Esophagus muscularis mucosa (tissue), 4 donors: ENCODE measurements around the gene PROSER3. TPM values are rescaled to one million over a fixed set of nuclear protein-coding genes. Genes with fewer than 3 reads are reported as not detected.

Experiments used
- DNase-seq: peaks from one replicate; pipeline ENCODE4 v3.0.0-alpha.2; 2017; ENCODE audit errors: extremely low spot score
- H3K27ac ChIP-seq, 4 donors: fragments of 200-600 bp; sonication (generic); replicated peaks in 1 of 4; 1 replicate in 3 of 4; 2 replicates in 1 of 4; pipeline ENCODE4 v1.5.1; 2016 to 2019; ENCODE audit warnings: mild to moderate bottlenecking in 1 of 4
- H3K27me3 ChIP-seq, 4 donors: fragments of 200-600 bp; sonication (generic); one replicate each; pipeline versions ENCODE4 v1.5.1 to v1.6.0; 2016 to 2019
- H3K36me3 ChIP-seq, 4 donors: fragments of 200-600 bp; sonication (generic); one replicate each; pipeline ENCODE4 v1.5.1; 2016 to 2019
- H3K4me1 ChIP-seq, 4 donors: fragments of 200-600 bp; sonication (generic); one replicate each; pipeline ENCODE4 v1.5.1; 2016 to 2019
- H3K4me3 ChIP-seq, 4 donors: fragments of 200-600 bp; sonication (generic); 1 replicate in 2 of 4; 2 replicates in 2 of 4; pipeline ENCODE4 v1.5.1; 2016 to 2019; ENCODE audit warnings: mild to moderate bottlenecking in 4 of 4, moderate library complexity in 1 of 4
- H3K9me3 ChIP-seq, 4 donors: fragments of 200-600 bp; sonication (generic); 1 replicate in 3 of 4; 2 replicates in 1 of 4; pipeline ENCODE4 v1.5.1; 2016 to 2019
- CTCF ChIP-seq, 3 experiments: fragments of 200-600 bp in 2 of 3; fragments of 450-650 bp in 1 of 3; sonication (generic) in 2 of 3; IDR thresholded peaks; one replicate each; pipeline ENCODE4 v1.5.1; 2017 to 2019; ENCODE audit warnings: antibody characterized with exemption in 3 of 3, mild to moderate bottlenecking in 2 of 3, moderate library complexity in 1 of 3
- EP300 ChIP-seq: sonication (generic); formaldehyde crosslinking; IDR thresholded peaks from one replicate; pipeline ENCODE4 v1.6.1; 2017; ENCODE audit warnings: antibody characterized with exemption
- POLR2A ChIP-seq: fragments of 450-650 bp; IDR thresholded peaks from one replicate; pipeline ENCODE4 v1.6.1; 2017; ENCODE audit warnings: antibody characterized with exemption, moderate library complexity, mild to moderate bottlenecking, low read depth
- POLR2AphosphoS5 ChIP-seq, 2 donors: sonication (generic); formaldehyde crosslinking; IDR thresholded peaks; one replicate each; pipeline ENCODE4 v1.6.1; 2017; ENCODE audit warnings: antibody characterized with exemption in 2 of 2
- WGBS: methylation state at CpG from one replicate; pipeline ENCODE4 v1.1.5; 2018; 5-methylcytosine and 5-hydroxymethylcytosine counted together
- intact Hi-C: fragments of 100-400 bp; cut with DNase I; formaldehyde crosslinking; loops from one replicate; pipeline ENCODE4 v1.15.1; 2023
- total RNA-seq, 4 donors: library from RNA; depleted of rRNA; stranded (reverse); fragments of >200 nt; gene quantifications; one replicate each; pipeline versions ENCODE4 v1.1.0 to v1.2.1, GENCODE V29; 2016

Gene PROSER3
- total RNA-seq, 4 donors from 2014 or later: 5.6 to 8.7 (median 7.1) TPM

DNA sequence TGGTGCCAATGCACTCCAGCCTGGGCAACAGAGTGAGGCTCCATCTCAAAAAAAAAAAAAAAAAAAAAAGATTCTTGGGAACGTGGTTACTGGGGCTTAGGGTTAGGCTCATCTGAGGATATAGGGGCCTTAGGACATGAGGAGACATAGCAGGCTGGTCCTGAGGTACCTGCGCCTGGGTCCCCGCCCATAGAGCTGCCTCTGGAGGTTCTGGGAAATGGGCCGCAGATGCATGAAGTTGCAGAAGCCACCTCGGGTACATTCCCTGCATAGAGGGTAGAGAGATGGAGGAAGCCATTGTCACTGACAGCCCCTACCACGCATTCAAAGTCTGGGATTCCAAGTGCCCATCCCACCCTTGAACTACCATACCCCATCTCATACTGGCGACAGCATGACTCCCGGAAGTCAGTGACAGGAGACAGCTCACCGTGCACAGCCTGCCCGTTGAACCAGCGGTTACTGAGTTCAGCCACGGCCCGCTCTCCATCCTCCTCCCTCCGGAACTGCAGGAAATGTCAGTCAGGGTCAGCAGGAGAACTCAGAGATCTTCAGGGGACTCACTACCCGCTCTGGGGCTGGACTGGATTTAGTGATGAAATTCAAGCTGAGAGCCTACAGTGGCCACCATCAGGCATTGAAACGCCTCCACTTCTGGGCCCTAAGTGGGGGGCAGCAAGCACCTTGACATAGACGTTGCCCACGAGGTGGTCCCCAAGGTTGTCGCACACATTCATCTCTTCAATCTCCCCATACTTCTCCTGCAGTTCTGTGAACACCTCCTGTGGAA, 14.1 kb upstream of the PROSER3 start:
- peak overlapping the region; percentile 64 to 99 (median 85) for H3K4me3 ChIP-seq
- H3K27ac ChIP-seq: peak overlapping the region; percentile 94 to 100 (median 99)
- no peaks in the 10 kb centered on the region for H3K9me3 ChIP-seq
- peaks cover 39 to 83% (median 57%) of the 10 kb centered on the region in 4 donors for H3K4me1 ChIP-seq
- peaks cover 0 to 29% (median 18%) of the 10 kb centered on the region in 4 donors for H3K36me3 ChIP-seq
- intact Hi-C loops: no loop called here
- H3K27me3 ChIP-seq: no peaks in the 10 kb centered on the region
- TF ChIP-seq POLR2AphosphoS5 (IDR thresholded peaks at IDR 0.05) (no peak), POLR2A (no peak), EP300 (no peak), CTCF (IDR thresholded peaks at IDR 0.05) (no peak)
- DNase-seq: no peak
- 83% methylated on average over 19 of the region's 19 CpGs for WGBS

GRCh38 chr19:35744430-35745327, 13.3 kb upstream of the PROSER3 start:
- peak; percentile 99 for DNase-seq
- Histone ChIP-seq H3K9me3 (no peaks in the 10 kb centered on the region), H3K27me3 (no peaks in the 10 kb centered on the region), H3K4me1 (peaks cover 45 to 83% (median 59%) of the 10 kb centered on the region in 4 donors), H3K36me3 (peaks cover 0 to 24% (median 13%) of the 10 kb centered on the region in 4 donors), H3K4me3 (peak overlapping the region; percentile 64 to 99 (median 85)), H3K27ac (peak overlapping the region; percentile 94 to 100 (median 99))
- WGBS: 8% methylated on average over 31 of the region's 41 CpGs
- intact Hi-C loops: no loop called here
- TF ChIP-seq POLR2AphosphoS5 (IDR thresholded peaks at IDR 0.05) (peak in 1 of 2 donors; percentile 28), POLR2A (no peak), CTCF (IDR thresholded peaks at IDR 0.05) (peak; percentile 50 to 70 (median 51)), EP300 (no peak)

DNA sequence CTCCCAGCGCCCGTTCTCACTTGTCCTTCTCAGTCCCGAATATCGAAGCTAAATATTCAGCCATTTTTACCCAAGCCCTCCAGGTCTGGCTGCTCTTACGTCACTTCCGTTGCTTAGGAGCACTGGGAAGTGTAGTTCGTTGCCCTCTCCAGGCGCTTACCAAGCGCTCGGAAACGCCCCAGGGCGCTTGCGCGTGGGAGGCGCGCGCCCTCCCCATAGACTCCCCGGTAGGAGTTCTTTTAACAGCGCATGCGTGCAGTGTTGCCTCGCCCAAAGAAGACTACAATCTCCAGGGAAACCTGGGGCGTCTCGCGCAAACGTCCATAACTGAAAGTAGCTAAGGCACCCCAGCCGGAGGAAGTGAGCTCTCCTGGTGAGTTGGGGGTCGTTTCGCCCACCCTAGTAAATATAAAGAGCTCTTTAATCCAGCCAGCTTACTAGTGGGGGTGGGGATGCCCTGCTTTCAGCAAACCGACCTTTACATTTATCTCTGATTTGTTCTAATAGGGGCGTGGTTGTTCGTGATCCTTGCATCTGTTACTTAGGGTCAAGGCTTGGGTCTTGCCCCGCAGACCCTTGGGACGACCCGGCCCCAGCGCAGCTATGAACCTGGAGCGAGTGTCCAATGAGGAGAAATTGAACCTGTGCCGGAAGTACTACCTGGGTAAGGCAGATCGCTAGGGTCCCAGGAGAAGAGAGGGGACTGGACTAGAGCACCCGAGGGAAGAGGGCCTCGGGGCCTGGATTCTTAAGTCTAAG, 12.5 kb upstream of the PROSER3 start, which contains the start of the genes PSENEN and U2AF1L4:
Gene PSENEN, plus strand, starts transcription at position 324 of the 759 bp plus-strand sequence. Its CDS starts 280 bp downstream, at position 604.
Gene U2AF1L4, minus strand, starts transcription at position 91 of the 759 bp plus-strand sequence. Its CDS starts 27 bp downstream, at position 64.
- TF ChIP-seq POLR2A (no peak), EP300 (no peak), POLR2AphosphoS5 (IDR thresholded peaks at IDR 0.05) (peak; percentile 84 to 95), CTCF (IDR thresholded peaks at IDR 0.05) (peak in 1 of 3 experiments; percentile 11)
- no peaks in the 10 kb centered on the region for H3K27me3 ChIP-seq
- DNase-seq: peak; percentile 99
- H3K27ac ChIP-seq: peak within 1 kb of the TSS; percentile 94 to 100 (median 99)
- H3K9me3 ChIP-seq: no peaks in the 10 kb centered on the region
- peak within 1 kb of the TSS; percentile 64 to 99 (median 85) for H3K4me3 ChIP-seq
- H3K4me1 ChIP-seq: peaks cover 43 to 84% (median 61%) of the 10 kb centered on the region in 4 donors
- H3K36me3 ChIP-seq: peaks cover 0 to 24% (median 13%) of the 10 kb centered on the region in 4 donors
- WGBS: under 1% methylated on average over 26 of the region's 40 CpGs
- intact Hi-C loops: no loop called here

GRCh38 chr19:35746087-35746462, 11.9 kb upstream of the PROSER3 start:
- intact Hi-C loops: no loop called here
- Histone ChIP-seq H3K9me3 (no peaks in the 10 kb centered on the region), H3K27me3 (no peaks in the 10 kb centered on the region), H3K27ac (peak overlapping the region; percentile 94 to 100 (median 99)), H3K36me3 (peaks cover 0 to 24% (median 13%) of the 10 kb centered on the region in 4 donors), H3K4me1 (peaks cover 39 to 82% (median 57%) of the 10 kb centered on the region in 4 donors), H3K4me3 (peak overlapping the region; percentile 64 to 99 (median 85))
- DNase-seq: no peak
- WGBS: 17% methylated on average over 4 of the region's 4 CpGs
- TF ChIP-seq CTCF (IDR thresholded peaks at IDR 0.05) (no peak), POLR2A (no peak), EP300 (no peak), POLR2AphosphoS5 (IDR thresholded peaks at IDR 0.05) (no peak)
